ENCODE measurements around the gene RGMB.

The RGMB gene

GRCh38 chr5:98774192-98775033 lies 950 bp downstream of the RGMB start (continued):
- TF ChIP-seq, protein P1, sequence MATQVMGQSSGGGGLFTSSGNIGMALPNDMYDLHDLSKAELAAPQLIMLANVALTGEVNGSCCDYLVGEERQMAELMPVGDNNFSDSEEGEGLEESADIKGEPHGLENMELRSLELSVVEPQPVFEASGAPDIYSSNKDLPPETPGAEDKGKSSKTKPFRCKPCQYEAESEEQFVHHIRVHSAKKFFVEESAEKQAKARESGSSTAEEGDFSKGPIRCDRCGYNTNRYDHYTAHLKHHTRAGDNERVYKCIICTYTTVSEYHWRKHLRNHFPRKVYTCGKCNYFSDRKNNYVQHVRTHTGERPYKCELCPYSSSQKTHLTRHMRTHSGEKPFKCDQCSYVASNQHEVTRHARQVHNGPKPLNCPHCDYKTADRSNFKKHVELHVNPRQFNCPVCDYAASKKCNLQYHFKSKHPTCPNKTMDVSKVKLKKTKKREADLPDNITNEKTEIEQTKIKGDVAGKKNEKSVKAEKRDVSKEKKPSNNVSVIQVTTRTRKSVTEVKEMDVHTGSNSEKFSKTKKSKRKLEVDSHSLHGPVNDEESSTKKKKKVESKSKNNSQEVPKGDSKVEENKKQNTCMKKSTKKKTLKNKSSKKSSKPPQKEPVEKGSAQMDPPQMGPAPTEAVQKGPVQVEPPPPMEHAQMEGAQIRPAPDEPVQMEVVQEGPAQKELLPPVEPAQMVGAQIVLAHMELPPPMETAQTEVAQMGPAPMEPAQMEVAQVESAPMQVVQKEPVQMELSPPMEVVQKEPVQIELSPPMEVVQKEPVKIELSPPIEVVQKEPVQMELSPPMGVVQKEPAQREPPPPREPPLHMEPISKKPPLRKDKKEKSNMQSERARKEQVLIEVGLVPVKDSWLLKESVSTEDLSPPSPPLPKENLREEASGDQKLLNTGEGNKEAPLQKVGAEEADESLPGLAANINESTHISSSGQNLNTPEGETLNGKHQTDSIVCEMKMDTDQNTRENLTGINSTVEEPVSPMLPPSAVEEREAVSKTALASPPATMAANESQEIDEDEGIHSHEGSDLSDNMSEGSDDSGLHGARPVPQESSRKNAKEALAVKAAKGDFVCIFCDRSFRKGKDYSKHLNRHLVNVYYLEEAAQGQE (tag by site-specific recombination; IDR thresholded peaks at IDR 0.05), result no peak
- TF ChIP-seq ZSCAN18 (tag by site-specific recombination; IDR thresholded peaks at IDR 0.05) (no peak), ZNF341 (tag by site-specific recombination; IDR thresholded peaks at IDR 0.05; ENCODE audit: low read depth) (peak; percentile 96), ZNF239 (tag by site-specific recombination; IDR thresholded peaks at IDR 0.05) (no peak), PRDM2 (tag by site-specific recombination; IDR thresholded peaks at IDR 0.05; ENCODE audit: borderline replicate concordance) (no peak), ZNF416 (tag by site-specific recombination; IDR thresholded peaks at IDR 0.05) (no peak), ZBTB49 (tag by site-specific recombination; IDR thresholded peaks at IDR 0.05; ENCODE audit: low read depth) (no peak), ELK4 (IDR thresholded peaks at IDR 0.05; ENCODE audit: borderline replicate concordance, low read depth, low read length) (no peak), ZNF280C (tag by site-specific recombination; IDR thresholded peaks at IDR 0.05) (no peak), ZNF404 (tag by site-specific recombination; IDR thresholded peaks at IDR 0.05) (no peak), EGR2 (tag by site-specific recombination; IDR thresholded peaks at IDR 0.05; ENCODE audit: low read depth) (peak; percentile 82), KLF17 (tag by site-specific recombination; IDR thresholded peaks at IDR 0.05) (peak; percentile 77; the same call in 1 of the 2 replicates), ZNF514 (tag by site-specific recombination; IDR thresholded peaks at IDR 0.05) (no peak), ZNF660 (tag by site-specific recombination; IDR thresholded peaks at IDR 0.05) (no peak; the same call in 1 of the 2 replicates), ZNF560 (tag by site-specific recombination; IDR thresholded peaks at IDR 0.05; ENCODE audit: borderline replicate concordance) (no peak)
- TF ChIP-seq, protein P2, sequence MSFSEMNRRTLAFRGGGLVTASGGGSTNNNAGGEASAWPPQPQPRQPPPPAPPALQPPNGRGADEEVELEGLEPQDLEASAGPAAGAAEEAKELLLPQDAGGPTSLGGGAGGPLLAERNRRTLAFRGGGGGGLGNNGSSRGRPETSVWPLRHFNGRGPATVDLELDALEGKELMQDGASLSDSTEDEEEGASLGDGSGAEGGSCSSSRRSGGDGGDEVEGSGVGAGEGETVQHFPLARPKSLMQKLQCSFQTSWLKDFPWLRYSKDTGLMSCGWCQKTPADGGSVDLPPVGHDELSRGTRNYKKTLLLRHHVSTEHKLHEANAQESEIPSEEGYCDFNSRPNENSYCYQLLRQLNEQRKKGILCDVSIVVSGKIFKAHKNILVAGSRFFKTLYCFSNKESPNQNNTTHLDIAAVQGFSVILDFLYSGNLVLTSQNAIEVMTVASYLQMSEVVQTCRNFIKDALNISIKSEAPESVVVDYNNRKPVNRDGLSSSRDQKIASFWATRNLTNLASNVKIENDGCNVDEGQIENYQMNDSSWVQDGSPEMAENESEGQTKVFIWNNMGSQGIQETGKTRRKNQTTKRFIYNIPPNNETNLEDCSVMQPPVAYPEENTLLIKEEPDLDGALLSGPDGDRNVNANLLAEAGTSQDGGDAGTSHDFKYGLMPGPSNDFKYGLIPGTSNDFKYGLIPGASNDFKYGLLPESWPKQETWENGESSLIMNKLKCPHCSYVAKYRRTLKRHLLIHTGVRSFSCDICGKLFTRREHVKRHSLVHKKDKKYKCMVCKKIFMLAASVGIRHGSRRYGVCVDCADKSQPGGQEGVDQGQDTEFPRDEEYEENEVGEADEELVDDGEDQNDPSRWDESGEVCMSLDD (tag by site-specific recombination; IDR thresholded peaks at IDR 0.05), result 0 out of 2 replicates have a peak, but pooled peaks have one; percentile 39

All from HEK293 (cell line).